GM23338 (cell line): ENCODE results near the gene SMG7. TPM values are rescaled to one million over a fixed set of nuclear protein-coding genes. Genes with fewer than 3 reads are reported as not detected.

ENCODE experiments used
- ATAC-seq: fragments of 200-7000 bp; cut with Tn5 transposase; 3 replicates; pipeline ENCODE4 v1.9.1; 2020
- DNase-seq: peaks from one replicate; pipeline ENCODE4 v3.0.0-alpha.2; 2015; ENCODE audit warnings: low spot score
- H2AFZ ChIP-seq: fragments of 200-600 bp; sonication (generic); 2 replicates; pipeline ENCODE4 v1.8.0; 2016; ENCODE audit warnings: antibody characterized with exemption, mild to moderate bottlenecking, moderate library complexity
- H3F3A ChIP-seq: fragments of 200-600 bp; sonication (generic); replicated peaks from 2 replicates; pipeline ENCODE4 v1.8.0; 2017; ENCODE audit warnings: antibody characterized with exemption, mixed run types, low read depth
- H3K27ac ChIP-seq: fragments of 200-600 bp; sonication (generic); 2 replicates; pipeline ENCODE4 v1.6.1; 2016; ENCODE audit warnings: low read depth
- H3K27me3 ChIP-seq: fragments of 200-600 bp; sonication (generic); 2 replicates; pipeline ENCODE4 v1.8.0; 2016; ENCODE audit warnings: mild to moderate bottlenecking, mixed run types, moderate library complexity; ENCODE audit not compliant: insufficient read depth
- H3K36me3 ChIP-seq: fragments of 200-600 bp; sonication (generic); 2 replicates; pipeline ENCODE4 v1.8.0; 2016; ENCODE audit warnings: mild to moderate bottlenecking; ENCODE audit not compliant: insufficient read depth
- H3K4me1 ChIP-seq: fragments of 200-600 bp; sonication (generic); 2 replicates; pipeline ENCODE4 v1.8.0; 2016; ENCODE audit warnings: mild to moderate bottlenecking, moderate library complexity; ENCODE audit not compliant: insufficient read depth
- H3K4me2 ChIP-seq: fragments of 200-600 bp; sonication (generic); 2 replicates; pipeline ENCODE4 v1.7.1; 2017; ENCODE audit warnings: mixed run types
- H3K4me3 ChIP-seq: fragments of 200-600 bp; sonication (generic); 2 replicates; pipeline ENCODE4 v1.6.1; 2016; ENCODE audit warnings: mixed run types
- H3K79me2 ChIP-seq: fragments of 200-600 bp; sonication (generic); replicated peaks from 2 replicates; pipeline ENCODE4 v1.8.0; 2017; ENCODE audit warnings: mild to moderate bottlenecking; ENCODE audit not compliant: insufficient read depth
- H3K9me2 ChIP-seq: fragments of 200-600 bp; sonication (generic); 2 replicates; pipeline ENCODE4 v1.8.0; 2017; ENCODE audit not compliant: insufficient read depth
- H4K20me1 ChIP-seq: fragments of 200-600 bp; sonication (generic); replicated peaks from 2 replicates; pipeline ENCODE4 v1.8.0; 2017; ENCODE audit warnings: mild to moderate bottlenecking; ENCODE audit not compliant: insufficient read depth
- H3K27ac Mint-ChIP-seq: 2 replicates; pipeline ENCODE4 v1.8.0; 2020; ENCODE audit warnings: inconsistent platforms, mild to moderate bottlenecking, moderate library complexity, mixed read lengths
- H3K27me3 Mint-ChIP-seq: 3 replicates; pipeline ENCODE4 v1.8.0; 2022; ENCODE audit warnings: low read depth, mild to moderate bottlenecking, moderate library complexity, mixed read lengths, inconsistent platforms; ENCODE audit not compliant: insufficient read depth, poor library complexity
- H3K36me3 Mint-ChIP-seq: 3 replicates; pipeline ENCODE4 v1.8.0; 2021; ENCODE audit warnings: low read depth, mild to moderate bottlenecking, inconsistent platforms, moderate library complexity, mixed read lengths
- H3K4me1 Mint-ChIP-seq: 3 replicates; pipeline ENCODE4 v1.8.0; 2020; ENCODE audit warnings: mild to moderate bottlenecking, inconsistent platforms, mixed read lengths
- H3K4me3 Mint-ChIP-seq: 3 replicates; pipeline ENCODE4 v1.8.0; 2021; ENCODE audit warnings: moderate library complexity, mild to moderate bottlenecking, inconsistent platforms, mixed read lengths
- H3K9me3 Mint-ChIP-seq: 3 replicates; pipeline ENCODE4 v1.8.0; 2020; ENCODE audit warnings: moderate library complexity, mild to moderate bottlenecking, inconsistent platforms, mixed read lengths
- CREB1 ChIP-seq: fragments of 250-450 bp; sonication (Bioruptor Pico); IDR thresholded peaks from 2 replicates; pipeline ENCODE4 v1.5.0; 2020; ENCODE audit warnings: low read depth, mild to moderate bottlenecking, moderate library complexity
- CTCF ChIP-seq, 2 experiments: fragments of 200-600 bp in 1 of 2; sonication (generic) in 1 of 2; conservative IDR thresholded peaks; 2 replicates each; pipeline versions ENCODE4 v1.5.1 to v1.6.1; 2016 to 2017; ENCODE audit warnings: antibody characterized with exemption in 2 of 2, low read depth in 2 of 2, mild to moderate bottlenecking in 2 of 2, moderate library complexity in 1 of 2
- ETS1 ChIP-seq: IDR thresholded peaks from 2 replicates; pipeline ENCODE4 v1.6.1; 2016; ENCODE audit warnings: antibody characterized with exemption
- EZH2 ChIP-seq: fragments of 200-600 bp; sonication (generic); IDR thresholded peaks from one replicate; pipeline ENCODE4 v1.8.0; 2017; ENCODE audit warnings: antibody characterized with exemption, mild to moderate bottlenecking, low read depth; ENCODE audit not compliant: unreplicated experiment
- JUNB ChIP-seq: IDR thresholded peaks from one replicate; pipeline ENCODE4 v1.6.1; 2016; ENCODE audit warnings: antibody characterized with exemption; ENCODE audit not compliant: unreplicated experiment
- POLR2AphosphoS5 ChIP-seq: IDR thresholded peaks from 2 replicates; pipeline ENCODE4 v1.6.1; 2016; ENCODE audit warnings: antibody characterized with exemption, low read depth
- REST ChIP-seq: IDR thresholded peaks from one replicate; pipeline ENCODE4 v1.6.1; 2018; ENCODE audit warnings: antibody characterized with exemption; ENCODE audit not compliant: unreplicated experiment
- STAT1 ChIP-seq: IDR thresholded peaks from one replicate; pipeline ENCODE4 v1.6.1; 2016; ENCODE audit warnings: antibody characterized with exemption; ENCODE audit not compliant: unreplicated experiment
- ZNF462 ChIP-seq: fragments of 250-450 bp; sonication (Bioruptor Pico); IDR thresholded peaks from 2 replicates; pipeline ENCODE4 v1.5.0; 2020; ENCODE audit warnings: mild to moderate bottlenecking, moderate library complexity
- polyA plus RNA-seq: library from polyadenylated mRNA; unstranded; fragments of >200 nt; fragmentation: Nextera tagmentation; extraction: Ambion mirVana; gene quantifications from 2 replicates; pipeline ENCODE4 v1.2.1, GENCODE V29; 2016
- total RNA-seq: library from RNA; depleted of rRNA; stranded (reverse); fragments of >200 nt; shearing (Covaris generic); gene quantifications from 2 replicates; pipeline ENCODE4 v1.2.3, GENCODE V29; 2014

Gene SMG7
- total and polyA plus RNA-seq, 2 experiments from 2014 or later = 33.0 to 79.4 TPM

GRCh38 chr1:183505454-183506089, 33.3 kb downstream of the SMG7 start:
- Histone ChIP-seq H3K4me1 (peaks cover 8% of the 10 kb centered on the region), H3K4me2 (no peak overlapping the region), H3K9me2 (no peaks in the 10 kb centered on the region), H3K27ac (no peak overlapping the region), H3K79me2 (peaks cover 97% of the 10 kb centered on the region), H3K4me3 (no peak overlapping the region), H3K27me3 (no peaks in the 10 kb centered on the region), H3K36me3 (no peaks in the 10 kb centered on the region), H4K20me1 (peaks cover 22% of the 10 kb centered on the region), H2AFZ (no peak overlapping the region), H3F3A (no peaks in the 10 kb centered on the region)
- ATAC-seq (no peak), DNase-seq (no peak)
- Mint-ChIP-seq H3K9me3 (no peaks in the 10 kb centered on the region), H3K4me3 (no peak overlapping the region), H3K36me3 (no peaks in the 10 kb centered on the region), H3K27me3 (no peaks in the 10 kb centered on the region), H3K4me1 (peaks cover 9% of the 10 kb centered on the region; the same call in 2 of the 3 replicates), H3K27ac (no peak overlapping the region)
- TF ChIP-seq EZH2 = no peak
- TF ChIP-seq REST = no peak
- no peak for TF ChIP-seq CREB1 (CRISPR knock-in tag)
- TF ChIP-seq STAT1 = no peak
- no peak for TF ChIP-seq ZNF462 (CRISPR knock-in tag)
- TF ChIP-seq CTCF (conservative IDR thresholded peaks at IDR 0.05; ENCODE audit: low read depth in 2 of 2) = no peak
- TF ChIP-seq JUNB = no peak
- TF ChIP-seq POLR2AphosphoS5 = no peak
- no peak for TF ChIP-seq ETS1
